Femur (tissue), 1 donor: ENCODE data around the gene TTC13.

Experiments
- DNase-seq: peaks from one replicate; pipeline ENCODE4 v3.0.0-alpha.2; 2017

TTC13 gene

GRCh38 chr1:230867101-230867902, 111.4 kb downstream of the TTC13 start:
- no peak for DNase-seq

DNA sequence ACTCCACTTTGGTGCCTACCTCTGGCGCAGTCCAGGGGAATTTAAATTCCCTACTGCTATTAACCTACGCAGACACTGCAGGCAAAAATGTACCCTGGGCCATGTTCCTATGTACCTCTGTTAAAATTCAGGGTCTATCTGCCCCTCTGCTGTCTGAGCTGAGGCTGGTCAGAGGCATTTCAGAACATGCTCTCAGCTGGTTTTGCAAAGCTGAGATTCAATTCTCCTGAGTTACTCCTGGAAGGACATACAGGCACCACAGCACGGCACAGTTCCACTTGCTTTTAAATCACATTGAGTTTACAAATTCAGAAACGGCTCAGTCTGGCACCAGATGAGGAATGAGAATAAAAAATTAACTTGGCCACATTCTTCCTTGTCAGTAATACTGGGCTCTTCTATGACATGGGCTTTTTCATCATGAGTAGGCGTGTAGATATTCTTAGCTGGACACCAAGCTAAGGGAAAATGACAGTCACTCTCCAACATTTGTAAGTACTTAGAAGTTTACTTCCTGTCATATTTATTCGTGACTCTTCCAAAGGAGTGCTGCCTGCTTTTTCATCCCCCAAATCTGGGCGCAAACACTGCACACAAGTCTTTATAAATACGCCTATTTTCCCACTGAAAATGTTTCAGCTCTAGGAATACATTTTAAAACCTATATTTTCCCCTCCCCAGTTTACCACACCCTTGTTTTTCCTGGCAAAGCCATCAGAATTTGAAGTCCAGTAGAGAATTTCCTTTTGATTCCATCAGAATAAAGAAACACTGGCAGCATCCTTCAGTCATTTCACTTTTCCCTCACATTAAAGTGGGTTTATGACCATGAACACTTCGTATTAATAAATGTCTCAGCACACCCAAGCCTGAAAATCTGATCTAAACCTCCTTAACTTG, 112.2 kb downstream of the TTC13 start:
- DNase-seq = no peak

DNA sequence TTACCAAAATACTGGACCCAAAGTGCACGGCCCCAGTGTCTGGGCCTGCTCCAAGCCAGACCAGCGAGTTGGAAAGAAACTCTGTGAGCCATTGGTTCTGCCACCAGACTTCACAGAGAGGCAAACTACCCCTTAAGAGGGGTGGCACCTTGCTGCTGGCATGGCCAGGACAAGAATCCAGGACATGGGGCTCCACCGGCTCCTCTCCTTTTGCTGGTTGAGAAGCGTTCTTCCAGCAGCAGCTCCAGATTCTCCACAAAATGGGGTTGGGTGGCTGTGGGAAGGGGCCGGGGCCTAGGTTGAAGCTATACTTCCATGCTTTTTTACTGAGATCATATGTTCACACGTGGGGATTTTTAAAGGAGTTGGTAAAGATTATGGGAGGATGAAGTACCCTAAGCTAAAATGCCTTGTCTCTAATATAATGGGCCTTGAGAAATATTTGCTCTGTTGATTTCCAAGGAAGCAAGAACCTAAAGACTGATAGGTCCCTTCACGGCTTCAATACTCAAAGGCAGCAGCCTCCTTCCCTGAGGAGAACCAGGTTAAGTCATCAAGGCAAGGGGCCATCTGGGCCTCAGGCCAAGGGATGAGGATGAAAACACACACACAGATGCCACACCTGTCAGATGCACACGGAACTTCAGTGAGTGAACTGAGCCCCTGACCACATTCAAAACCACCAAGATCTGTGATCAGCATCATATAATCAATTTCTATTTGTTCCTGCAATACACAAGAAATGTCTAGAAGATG, 113.4 kb downstream of the TTC13 start:
- no peak for DNase-seq

GRCh38 chr1:230864441-230864840, 114.2 kb downstream of the TTC13 start:
- no peak for DNase-seq

- DNase-seq = no peak
Measured at GRCh38 chr1:230863449-230863848, 115.2 kb downstream of the TTC13 start.

GRCh38 chr1:230861970-230862595, 116.6 kb downstream of the TTC13 start:
- DNase-seq = no peak

- no peak for DNase-seq
Measured at GRCh38 chr1:230861489-230861888, 117.2 kb downstream of the TTC13 start.

DNA sequence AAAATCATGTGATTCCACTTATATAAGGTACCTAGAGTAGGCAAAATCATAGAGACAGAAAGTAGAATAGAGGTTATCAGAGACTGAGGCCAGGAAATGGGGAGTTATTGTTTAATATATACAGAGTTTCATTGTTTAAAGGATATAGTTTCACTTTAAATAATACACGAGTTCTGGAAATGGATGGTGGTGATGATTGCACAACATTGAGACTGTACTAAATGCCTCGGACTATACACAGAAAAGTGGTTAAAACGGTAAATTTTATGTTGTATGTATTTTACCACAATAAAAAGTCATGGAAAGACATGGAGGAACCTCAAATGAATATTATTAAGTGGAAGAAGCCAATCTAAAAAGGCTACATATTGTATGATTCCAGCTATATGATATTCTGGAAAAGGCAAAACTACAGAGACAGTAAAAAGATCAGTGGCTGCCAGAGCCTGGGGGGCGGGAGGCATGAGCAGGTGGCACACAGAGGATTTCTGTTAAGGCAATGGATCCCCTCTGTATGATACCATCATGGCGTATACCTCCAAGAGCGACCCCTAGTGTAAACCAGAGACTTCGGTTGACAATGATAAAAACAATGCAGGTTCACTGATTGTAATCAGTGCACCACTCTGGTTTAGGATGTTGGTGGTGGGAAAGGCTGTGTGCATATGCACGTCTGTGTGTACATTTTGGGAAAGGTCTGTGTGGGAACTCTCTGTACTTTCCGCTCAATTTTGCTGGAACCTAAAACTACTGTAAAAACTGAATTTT, 117.9 kb downstream of the TTC13 start:
- no peak for DNase-seq

- DNase-seq = no peak
Measured at GRCh38 chr1:230858918-230859729, 119.5 kb downstream of the TTC13 start.

- DNase-seq = no peak
Measured at GRCh38 chr1:230858236-230858820, 120.3 kb downstream of the TTC13 start.

GRCh38 chr1:230857822-230858221, 120.8 kb downstream of the TTC13 start:
- no peak for DNase-seq

DNA sequence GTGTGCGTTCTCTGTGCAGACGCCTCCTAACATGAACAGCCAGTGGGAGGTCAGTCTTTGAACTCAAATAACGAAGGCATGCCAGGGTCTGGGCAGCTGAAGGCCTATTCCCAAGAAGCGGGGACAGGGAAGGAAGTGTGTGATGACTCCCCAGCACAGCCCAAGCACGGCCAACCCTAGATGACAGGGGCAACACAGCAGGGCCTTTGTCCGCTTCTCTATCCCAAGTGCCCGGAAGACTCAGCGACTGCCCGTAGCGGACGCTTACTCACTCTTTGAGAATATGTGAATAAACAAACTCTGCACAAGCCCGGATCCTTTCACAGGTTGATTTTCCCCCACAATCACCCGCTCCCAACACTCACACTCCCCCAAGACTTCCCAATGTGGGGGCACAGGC, 121.6 kb downstream of the TTC13 start:
- no peak for DNase-seq
